AML-193 (cell line): ENCODE measurements around the gene ZNF408.

Source experiments
- DNase-seq, 2 experiments: peaks; one replicate each; lab custom pipeline; 2025; lab: John Stamatoyannopoulos, UW

The ZNF408 gene

DNA sequence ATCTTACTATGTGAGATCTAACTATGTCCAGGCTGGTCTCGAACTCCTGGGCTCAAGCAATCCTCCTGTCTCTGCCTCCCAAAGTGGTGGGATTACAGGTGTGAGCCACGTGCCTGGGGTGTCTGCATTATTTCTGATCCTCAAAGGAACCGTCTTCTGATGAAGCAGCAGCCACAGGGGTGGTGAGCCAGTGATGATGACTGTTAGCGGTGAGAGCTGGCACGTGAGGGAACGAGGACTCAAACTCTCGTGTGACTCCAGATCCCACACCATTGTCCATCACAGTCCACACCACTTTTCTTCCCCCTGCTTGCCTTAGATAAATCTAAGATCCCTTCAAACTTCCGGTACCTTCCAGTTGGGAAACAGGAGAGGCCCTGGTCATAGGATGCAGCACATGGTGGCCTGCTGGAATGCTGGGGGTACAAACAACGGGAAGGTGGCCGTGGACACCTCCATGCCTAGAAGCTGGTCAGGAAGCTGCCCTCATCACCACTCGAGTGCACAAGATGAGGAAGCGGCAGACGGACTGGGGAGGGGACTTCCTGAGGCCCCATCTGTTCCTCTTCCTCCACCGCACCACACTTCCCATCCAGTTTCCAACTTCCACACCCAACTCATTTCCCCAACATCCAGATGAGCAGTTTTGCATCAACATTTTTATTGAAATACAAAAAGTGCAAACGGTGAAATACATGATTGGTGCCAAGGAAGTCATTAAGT lies 24.2 kb upstream of the ZNF408 start:
- DNase-seq, result no peak

DNA sequence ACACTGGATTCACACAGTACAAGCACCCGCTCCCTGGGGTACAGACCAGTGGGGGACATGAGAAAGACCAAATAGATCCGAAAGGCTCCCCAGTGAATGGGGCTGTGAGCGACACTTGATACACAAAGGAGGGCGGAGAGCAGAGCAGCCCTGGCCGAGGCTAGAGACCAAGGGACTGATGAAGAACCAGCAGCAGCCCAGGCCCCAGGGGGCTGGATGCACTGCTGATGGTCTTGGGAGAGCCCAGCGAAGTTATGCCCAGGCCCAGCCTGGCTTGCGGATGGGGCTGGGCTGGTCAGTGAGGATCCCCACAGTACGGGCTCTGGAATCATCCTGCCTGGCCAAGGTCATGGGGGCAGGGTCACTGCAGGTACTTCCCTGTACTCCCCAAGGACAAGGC lies 23.7 kb upstream of the ZNF408 start:
- DNase-seq, result no peak

DNA sequence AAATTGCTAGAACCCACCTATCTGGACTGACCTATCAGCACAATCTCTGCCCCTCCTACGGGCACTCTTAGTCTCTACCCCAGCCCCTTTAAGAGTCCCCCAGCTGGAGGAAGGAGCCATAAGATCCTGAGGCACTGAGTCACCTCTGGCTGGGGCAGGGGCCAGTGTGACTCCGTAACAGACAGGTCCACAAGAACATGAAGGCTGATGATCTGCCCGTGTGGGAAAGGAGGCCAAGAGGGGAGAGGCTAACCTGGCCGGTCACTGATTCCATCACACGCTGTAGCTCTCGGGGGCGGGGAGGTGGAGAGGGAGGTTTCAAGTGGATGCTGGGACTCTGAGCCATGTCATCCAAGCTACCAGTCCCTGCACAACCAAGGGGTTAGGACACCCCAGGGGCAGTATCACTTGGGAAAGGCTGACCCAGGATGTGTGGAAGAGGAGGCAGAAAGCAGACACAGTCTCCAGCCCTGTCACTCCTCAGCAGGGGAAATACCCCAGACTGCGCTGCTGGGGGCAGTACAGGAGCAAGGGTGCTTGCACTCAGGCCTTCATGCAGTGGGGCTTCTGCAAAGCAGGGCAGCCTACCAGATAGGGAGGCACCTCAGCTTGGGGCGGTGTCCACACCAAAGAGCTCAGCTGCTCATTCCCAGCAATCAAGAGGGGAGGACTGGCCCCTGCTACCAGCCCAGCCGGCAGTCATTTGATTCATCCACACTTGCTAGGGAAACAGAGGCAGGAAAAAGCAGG lies 22.7 kb upstream of the ZNF408 start:
- no peak for DNase-seq

- DNase-seq, result no peak
Measured at GRCh38 chr11:46678741-46679130, 22.1 kb upstream of the ZNF408 start.

DNA sequence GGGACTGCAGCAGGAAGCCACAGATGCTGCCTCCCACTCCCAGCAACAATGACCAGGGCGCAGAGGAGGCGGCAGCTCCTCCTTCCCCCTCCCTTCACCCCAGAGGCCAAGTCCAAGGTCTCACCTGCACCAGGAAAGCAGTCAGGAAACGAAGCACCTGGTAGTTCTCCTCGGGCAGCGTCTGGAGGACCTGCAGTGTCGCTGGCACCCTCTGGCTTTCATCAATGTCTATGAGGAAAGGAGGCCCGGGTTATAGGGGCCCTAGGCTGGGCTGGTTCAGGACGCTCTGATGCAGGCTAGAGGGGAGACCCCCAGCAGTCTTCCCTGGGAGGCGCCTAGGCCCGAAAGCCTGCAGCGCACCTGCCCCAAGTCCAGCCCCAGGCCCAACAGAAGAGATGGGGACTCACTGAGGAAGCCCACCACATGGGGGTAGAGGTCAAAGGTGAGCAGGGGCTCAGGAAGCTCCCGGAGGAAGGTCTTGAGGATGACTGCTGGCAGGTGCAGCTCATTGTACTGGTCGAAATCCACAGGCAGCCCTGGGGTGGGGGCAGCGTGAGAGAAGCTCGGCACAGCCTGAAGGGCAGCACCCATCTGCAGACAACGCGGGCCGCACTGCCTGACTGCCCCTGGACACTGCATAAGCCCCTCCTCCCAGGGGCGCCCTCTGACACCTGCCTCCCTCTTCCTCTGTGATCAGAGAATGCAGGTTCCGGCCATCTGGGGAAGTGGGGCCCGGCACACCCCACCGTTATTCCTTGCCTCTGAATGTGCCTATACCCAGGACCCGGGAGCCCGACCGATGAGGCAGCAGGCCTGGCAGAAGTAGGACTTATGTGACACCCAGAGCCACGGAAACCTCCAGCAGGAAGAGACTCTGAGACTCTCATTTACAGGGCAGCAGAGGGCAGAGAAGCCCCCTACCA lies 21.3 kb upstream of the ZNF408 start:
- no peak for DNase-seq

DNA sequence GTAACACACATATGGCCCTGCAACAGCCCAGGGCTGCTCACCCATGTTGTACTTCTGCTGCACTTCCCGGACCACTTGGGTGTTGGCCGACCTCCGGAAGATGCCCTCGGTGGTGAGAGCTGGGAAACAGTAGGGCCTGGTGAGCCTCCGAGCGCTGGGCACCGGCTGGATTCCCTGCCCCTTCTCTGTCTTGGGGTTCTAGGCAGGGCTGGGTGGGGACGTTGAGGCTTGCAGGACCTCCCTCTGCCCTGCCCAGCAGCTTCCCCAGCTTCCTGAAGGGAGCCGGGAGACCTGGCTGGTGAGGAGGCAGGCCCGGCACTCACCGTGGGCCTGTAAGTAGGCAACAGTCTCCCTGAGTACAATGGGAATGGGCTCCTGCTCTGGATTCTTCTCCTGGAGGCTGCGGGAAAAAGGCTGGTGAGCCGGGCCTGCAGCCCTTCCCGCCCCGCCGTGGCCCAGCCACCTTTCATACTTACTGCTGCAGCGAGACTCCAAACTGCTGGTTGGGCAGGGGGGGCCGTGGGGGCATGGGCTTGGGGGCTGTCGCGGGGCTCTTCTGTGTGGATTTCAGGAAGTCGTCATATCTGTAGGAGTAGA lies 20.6 kb upstream of the ZNF408 start:
- no peak for DNase-seq

- DNase-seq, result no peak
Measured at GRCh38 chr11:46680815-46681214, 20.0 kb upstream of the ZNF408 start.

DNA sequence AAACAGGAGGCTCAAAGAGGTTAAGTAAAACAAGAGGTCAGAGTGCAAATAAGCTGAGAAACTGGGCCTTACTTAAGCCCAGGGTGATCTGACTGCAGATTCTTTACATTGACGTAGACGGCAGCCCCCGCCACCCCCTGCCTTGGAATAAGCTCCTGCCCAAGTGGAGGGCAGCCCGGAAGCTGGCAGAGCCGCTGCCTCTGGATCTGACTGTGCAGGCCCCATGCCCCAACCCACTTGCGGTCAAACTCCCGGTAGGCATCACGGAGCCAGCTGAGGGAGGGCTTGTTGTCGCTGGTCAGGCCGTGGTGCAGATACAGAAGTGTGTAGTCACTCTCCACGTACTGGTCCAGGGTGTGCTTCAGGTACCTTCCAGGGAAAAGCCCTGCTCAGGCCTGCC lies 19.0 kb upstream of the ZNF408 start:
- DNase-seq, result no peak

DNA sequence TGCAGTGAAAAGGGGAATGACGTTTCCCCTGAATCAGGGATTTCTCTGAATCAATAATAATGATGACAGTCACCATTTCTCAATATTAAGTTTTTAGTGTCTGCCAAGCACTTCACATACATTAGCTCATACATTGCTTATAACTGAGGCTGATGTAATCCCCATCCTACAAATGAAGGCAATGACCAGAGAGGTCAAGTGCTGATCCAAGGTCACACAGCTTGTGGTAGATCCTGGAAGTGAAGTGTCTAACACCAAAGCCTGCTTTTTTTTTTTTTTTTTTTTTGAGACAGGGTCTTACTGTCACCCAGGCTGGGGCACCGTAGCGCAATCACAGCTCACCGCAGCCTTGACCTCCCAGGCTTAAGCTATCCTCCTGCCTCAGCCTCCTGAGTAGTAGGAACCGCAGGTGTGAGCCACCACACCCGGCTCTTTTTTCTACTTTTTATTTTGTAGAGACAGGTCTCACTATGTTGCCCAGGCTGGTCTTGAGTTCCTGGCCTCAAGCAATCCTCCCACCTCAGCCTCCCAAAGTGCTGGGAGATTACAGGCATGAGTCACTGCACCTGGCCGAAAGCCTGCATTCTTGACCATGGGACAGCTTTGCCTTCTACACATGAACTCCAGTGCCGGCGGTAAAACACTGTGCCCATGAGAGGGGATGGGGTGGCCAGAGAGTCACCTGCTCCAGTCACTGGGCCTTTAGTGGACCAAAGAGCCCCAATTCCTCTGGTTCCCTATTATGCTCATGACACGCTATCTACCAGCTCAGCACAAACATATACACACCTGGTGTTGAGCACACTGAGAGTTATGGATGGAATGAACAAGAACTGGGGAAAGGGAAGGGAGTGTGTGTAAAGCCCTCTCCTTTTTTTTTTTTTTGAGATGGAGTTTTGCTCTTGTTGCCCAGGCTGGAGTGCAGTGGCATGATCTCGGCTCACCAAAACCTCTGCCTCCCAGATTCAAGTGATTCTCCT lies 17.8 kb upstream of the ZNF408 start:
- no peak for DNase-seq

DNA sequence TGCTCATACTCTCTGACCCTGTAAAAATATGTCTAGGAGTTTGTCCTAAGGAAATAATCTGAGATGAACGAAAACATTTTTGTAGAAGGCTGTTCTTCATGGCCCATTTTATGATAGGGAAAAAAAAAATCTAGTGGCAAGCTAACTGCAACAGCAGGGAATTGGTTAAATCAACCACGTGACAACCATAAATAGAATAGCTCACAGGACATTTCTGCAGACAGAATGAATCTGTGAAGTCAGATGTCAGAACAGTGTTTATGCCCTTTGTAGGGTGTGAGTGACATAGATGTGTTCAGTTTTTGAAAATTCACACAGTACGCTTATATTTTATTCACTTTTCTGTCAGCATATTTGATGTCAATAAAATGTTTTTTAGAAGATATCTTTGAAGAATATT lies 16.5 kb upstream of the ZNF408 start:
- DNase-seq, result no peak

GRCh38 chr11:46686886-46687795 lies 13.7 kb upstream of the ZNF408 start:
- DNase-seq, result no peak

DNA sequence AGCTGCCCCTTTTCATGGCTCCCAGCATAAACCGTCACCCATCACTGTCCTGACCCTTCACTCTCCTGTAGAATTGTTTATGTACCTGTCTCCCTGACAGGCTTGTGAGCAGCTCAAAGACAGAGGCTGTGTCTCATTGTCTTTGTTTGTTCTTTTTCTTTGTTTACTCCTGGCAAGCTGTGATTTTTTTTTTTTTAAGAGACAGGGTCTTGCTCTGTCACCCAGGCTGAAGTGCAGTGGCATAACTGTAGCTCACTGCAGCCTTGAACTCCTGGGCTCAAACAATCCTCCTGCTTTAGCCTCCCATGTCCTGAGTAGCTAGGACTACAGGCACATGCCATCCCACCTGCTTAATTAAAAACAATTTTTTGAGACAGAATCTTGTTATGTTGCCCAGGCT lies 10.1 kb upstream of the ZNF408 start:
- no peak for DNase-seq

DNA sequence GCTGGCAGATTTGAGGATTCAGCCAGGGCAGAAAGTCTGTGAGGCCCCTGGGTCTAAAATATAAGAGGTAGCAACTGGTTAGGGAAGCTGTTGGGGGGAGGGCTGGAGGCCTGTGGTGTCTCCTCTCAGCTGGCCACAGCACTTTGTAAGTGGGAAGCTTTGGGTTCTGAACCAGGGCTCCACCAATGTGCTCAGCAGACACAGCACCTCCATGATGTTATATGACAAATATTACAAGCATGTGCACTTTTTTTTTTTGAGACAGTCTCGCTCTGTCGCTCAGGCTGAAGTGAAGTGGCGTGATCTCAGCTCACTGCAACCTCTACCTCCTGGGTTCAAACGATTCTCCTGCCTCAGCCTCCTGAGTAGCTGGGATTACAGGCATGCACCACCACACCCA lies 8.4 kb upstream of the ZNF408 start:
- no peak for DNase-seq

DNA sequence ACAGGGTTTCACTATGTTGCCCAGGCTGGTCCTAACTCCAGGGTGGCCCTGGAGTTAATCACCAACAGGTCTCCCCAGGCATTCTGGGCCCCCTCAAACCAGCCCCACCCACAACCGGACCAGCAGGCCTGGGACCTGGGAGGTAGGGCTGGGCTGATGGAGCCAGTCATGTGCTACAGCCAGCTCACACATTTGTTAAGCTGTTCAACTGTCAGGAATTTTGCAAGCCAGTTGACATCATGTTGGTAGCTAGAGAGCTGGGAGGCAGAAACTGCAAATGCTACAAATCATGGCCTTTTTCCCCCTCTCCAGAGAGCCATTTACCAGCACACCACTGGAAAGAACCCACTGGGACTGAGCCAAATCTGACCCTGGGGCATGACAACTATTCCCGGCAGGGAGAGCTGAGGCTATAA lies 7.2 kb upstream of the ZNF408 start:
- no peak for DNase-seq

DNA sequence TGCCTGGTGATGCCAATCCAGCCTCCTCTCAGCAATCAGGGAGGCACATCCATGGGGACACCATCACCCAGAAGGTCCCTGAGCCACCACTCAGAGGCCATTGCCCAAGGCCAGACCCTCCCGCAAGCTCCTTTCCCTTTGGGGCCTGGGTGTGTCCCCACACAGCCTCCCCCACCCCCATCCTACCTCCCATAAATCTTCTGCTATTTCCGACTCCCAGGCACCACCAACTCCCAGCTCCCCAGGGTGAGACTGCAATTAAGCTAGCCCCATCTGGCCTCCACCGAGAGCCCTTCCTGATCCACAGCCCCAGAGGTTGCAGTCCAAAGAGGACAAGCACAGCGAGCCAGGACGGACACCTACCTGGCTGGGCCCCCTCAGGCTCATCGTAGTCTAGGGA lies 6.8 kb upstream of the ZNF408 start:
- no peak for DNase-seq

GRCh38 chr11:46694607-46695006 lies 6.2 kb upstream of the ZNF408 start:
- no peak for DNase-seq

GRCh38 chr11:46695345-46696211 lies 5.3 kb upstream of the ZNF408 start:
- DNase-seq, result no peak

- no peak for DNase-seq
Measured at GRCh38 chr11:46696212-46696558, 4.6 kb upstream of the ZNF408 start.

DNA sequence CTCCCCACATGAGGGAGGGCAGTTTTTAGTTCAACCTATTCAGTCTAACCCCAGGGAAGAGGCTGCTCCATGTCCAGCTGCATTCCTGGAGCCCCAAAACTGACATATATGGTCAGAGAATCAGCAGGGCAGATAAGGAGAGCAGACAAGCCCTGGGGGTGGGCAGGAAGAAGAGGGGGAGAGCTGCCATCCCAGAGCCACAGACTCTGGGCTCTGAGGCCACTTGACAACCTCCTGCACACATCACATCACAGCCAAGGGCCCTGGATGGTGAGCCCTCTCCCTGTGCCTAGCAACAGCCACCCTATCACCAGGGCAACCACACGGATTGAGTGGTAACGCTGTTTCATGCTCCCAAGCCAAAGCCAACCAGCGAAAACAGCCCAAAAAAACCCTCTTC lies 3.5 kb upstream of the ZNF408 start:
- DNase-seq, result no peak
